Measurements from ENCODE around the gene ATP8A2. TPM values are rescaled to one million over a fixed set of nuclear protein-coding genes. Genes with fewer than 3 reads are reported as not detected.

The ATP8A2 gene
- total RNA-seq, 1 experiment from 2014 or later, result 5.2 TPM

- no peak for TF ChIP-seq ZNF281 (CRISPR knock-in tag; IDR thresholded peaks at IDR 0.05)
- no peak for TF ChIP-seq SP1 (CRISPR knock-in tag; conservative IDR thresholded peaks at IDR 0.05)
- TF ChIP-seq CBFB (CRISPR knock-in tag; IDR thresholded peaks at IDR 0.05; ENCODE audit: low read depth), result no peak
- TF ChIP-seq CREM (CRISPR knock-in tag; IDR thresholded peaks at IDR 0.05), result no peak
- TF ChIP-seq, protein P1, sequence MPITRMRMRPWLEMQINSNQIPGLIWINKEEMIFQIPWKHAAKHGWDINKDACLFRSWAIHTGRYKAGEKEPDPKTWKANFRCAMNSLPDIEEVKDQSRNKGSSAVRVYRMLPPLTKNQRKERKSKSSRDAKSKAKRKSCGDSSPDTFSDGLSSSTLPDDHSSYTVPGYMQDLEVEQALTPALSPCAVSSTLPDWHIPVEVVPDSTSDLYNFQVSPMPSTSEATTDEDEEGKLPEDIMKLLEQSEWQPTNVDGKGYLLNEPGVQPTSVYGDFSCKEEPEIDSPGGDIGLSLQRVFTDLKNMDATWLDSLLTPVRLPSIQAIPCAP (CRISPR knock-in tag; IDR thresholded peaks at IDR 0.05), result no peak
- no peak for TF ChIP-seq FOXJ3 (CRISPR knock-in tag; IDR thresholded peaks at IDR 0.05; ENCODE audit: borderline replicate concordance)
- TF ChIP-seq MXD4 (CRISPR knock-in tag; IDR thresholded peaks at IDR 0.05; ENCODE audit: borderline replicate concordance), result no peak
Measured at GRCh38 chr13:25882466-25883357, 510.9 kb downstream of the ATP8A2 start (continued).

DNA sequence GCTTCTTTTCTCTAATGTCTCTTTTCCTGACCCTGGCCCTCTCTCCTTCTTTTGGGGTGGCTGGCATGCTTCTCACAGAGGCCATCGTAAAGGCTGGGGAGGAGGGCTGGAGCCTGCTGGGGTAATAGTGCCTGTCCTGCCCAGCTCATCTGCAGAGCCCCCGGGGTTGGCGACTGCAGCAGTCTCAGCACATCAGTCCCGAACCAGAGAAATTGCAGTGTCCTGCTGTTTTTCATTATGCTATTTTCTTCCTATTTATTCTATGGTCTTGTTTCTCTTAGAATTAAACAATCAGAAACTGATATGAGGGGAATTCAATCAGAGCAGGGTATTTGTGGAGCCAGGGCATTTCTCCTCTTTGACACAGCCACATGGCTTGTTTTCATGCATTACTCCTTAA, 513.6 kb downstream of the ATP8A2 start:
- no peaks in the 10 kb centered on the region; the same call in 1 of the 2 replicates for H3K27me3 Mint-ChIP-seq (ENCODE audit: low read depth)
- no peaks in the 10 kb centered on the region for H3K9me3 Mint-ChIP-seq
- H3K4me1 Mint-ChIP-seq, result peaks cover 43% of the 10 kb centered on the region
- H3K4me3 Mint-ChIP-seq, result no peak overlapping the region
- TF ChIP-seq TEAD1 (CRISPR knock-in tag; IDR thresholded peaks at IDR 0.05), result no peak
- no peak for TF ChIP-seq RELA (CRISPR knock-in tag; IDR thresholded peaks at IDR 0.05; ENCODE audit: borderline replicate concordance)
- TF ChIP-seq NR2C2 (CRISPR knock-in tag; IDR thresholded peaks at IDR 0.05), result no peak
- no peak for TF ChIP-seq MLX (CRISPR knock-in tag; IDR thresholded peaks at IDR 0.05)
- no peak for TF ChIP-seq SMAD4 (CRISPR knock-in tag; IDR thresholded peaks at IDR 0.05)
- no peak for TF ChIP-seq JAZF1 (CRISPR knock-in tag; IDR thresholded peaks at IDR 0.05)
- no peak for TF ChIP-seq CREM (CRISPR knock-in tag; IDR thresholded peaks at IDR 0.05)
- TF ChIP-seq ESRRA (CRISPR knock-in tag; IDR thresholded peaks at IDR 0.05; ENCODE audit: borderline replicate concordance), result no peak
- TF ChIP-seq, protein P2, sequence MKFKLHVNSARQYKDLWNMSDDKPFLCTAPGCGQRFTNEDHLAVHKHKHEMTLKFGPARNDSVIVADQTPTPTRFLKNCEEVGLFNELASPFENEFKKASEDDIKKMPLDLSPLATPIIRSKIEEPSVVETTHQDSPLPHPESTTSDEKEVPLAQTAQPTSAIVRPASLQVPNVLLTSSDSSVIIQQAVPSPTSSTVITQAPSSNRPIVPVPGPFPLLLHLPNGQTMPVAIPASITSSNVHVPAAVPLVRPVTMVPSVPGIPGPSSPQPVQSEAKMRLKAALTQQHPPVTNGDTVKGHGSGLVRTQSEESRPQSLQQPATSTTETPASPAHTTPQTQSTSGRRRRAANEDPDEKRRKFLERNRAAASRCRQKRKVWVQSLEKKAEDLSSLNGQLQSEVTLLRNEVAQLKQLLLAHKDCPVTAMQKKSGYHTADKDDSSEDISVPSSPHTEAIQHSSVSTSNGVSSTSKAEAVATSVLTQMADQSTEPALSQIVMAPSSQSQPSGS (CRISPR knock-in tag; IDR thresholded peaks at IDR 0.05; ENCODE audit: borderline replicate concordance, low read depth), result no peak
- TF ChIP-seq, protein P3, sequence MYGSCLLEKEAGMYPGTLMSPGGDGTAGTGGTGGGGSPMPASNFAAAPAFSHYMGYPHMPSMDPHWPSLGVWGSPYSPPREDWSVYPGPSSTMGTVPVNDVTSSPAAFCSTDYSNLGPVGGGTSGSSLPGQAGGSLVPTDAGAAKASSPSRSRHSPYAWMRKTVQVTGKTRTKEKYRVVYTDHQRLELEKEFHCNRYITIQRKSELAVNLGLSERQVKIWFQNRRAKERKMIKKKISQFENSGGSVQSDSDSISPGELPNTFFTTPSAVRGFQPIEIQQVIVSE (CRISPR knock-in tag; IDR thresholded peaks at IDR 0.05; ENCODE audit: borderline replicate concordance), result no peak
- H3K36me3 Mint-ChIP-seq, result no peaks in the 10 kb centered on the region
- ATAC-seq, result no peak
- CTCF ChIA-PET, result interaction anchor here (0.6 kb wide), 1 partner anchor 75 kb away, joined by 3 read pairs; no protein-coding TSS in a partner anchor
- no peak overlapping the region for H3K27ac Mint-ChIP-seq
- no peak for DNase-seq (ENCODE audit: low spot score)
- POLR2A ChIA-PET, result interaction anchor here (0.6 kb wide), 1 partner anchor 86 kb away, joined by 3 read pairs; no protein-coding TSS in a partner anchor

All from WTC11 (cell line).